GM23248 (cell line): Measurements from ENCODE around the gene BCAP29.

Experiments
- EZH2 ChIP-seq: fragments of 200-600 bp; sonication (generic); IDR thresholded peaks from 2 replicates; pipeline ENCODE4 v1.6.1; 2018; ENCODE audit warnings: antibody characterized with exemption, mild to moderate bottlenecking; ENCODE audit not compliant: insufficient read depth, poor library complexity, severe bottlenecking
- EZH2phosphoT487 ChIP-seq: fragments of 200-600 bp; sonication (generic); IDR thresholded peaks from 2 replicates; pipeline ENCODE4 v1.6.1; 2018; ENCODE audit warnings: antibody characterized with exemption, moderate library complexity, mild to moderate bottlenecking, low read depth; ENCODE audit not compliant: insufficient read depth

- TF ChIP-seq EZH2: no peak
- TF ChIP-seq EZH2phosphoT487: no peak
Observed at GRCh38 chr7:107667341-107667740, 87.3 kb downstream of the BCAP29 start.
